HFFc6 (cell line): ENCODE measurements around the gene IGSF9B. TPM values are rescaled to one million over a fixed set of nuclear protein-coding genes. Genes with fewer than 3 reads are reported as not detected.

Experiments
- DNase-seq: peaks from one replicate; pipeline ENCODE4 v3.0.0-alpha.2; 2018
- H3K27ac Mint-ChIP-seq: 2 replicates; pipeline ENCODE4 v1.8.0; 2020; ENCODE audit warnings: mild to moderate bottlenecking, mixed read lengths
- H3K27me3 Mint-ChIP-seq: 2 replicates; pipeline ENCODE4 v1.8.0; 2021; ENCODE audit warnings: mild to moderate bottlenecking, moderate library complexity, mixed read lengths; ENCODE audit not compliant: insufficient read depth
- H3K36me3 Mint-ChIP-seq: 2 replicates; pipeline ENCODE4 v1.8.0; 2021; ENCODE audit warnings: low read depth, mixed read lengths
- H3K4me1 Mint-ChIP-seq: 2 replicates; pipeline ENCODE4 v1.8.0; 2020; ENCODE audit warnings: low read depth, mixed read lengths
- H3K4me3 Mint-ChIP-seq: 2 replicates; pipeline ENCODE4 v1.8.0; 2020; ENCODE audit warnings: mild to moderate bottlenecking, moderate library complexity, mixed read lengths
- H3K9me3 Mint-ChIP-seq: 2 replicates; pipeline ENCODE4 v1.8.0; 2020; ENCODE audit warnings: mild to moderate bottlenecking, mixed read lengths
- CTCF ChIP-seq: fragments of 200-600 bp; sonication (generic); IDR thresholded peaks from 2 replicates; pipeline ENCODE4 v1.5.0; 2021; ENCODE audit warnings: antibody characterized with exemption, mild to moderate bottlenecking
- total RNA-seq, 6 experiments: library from RNA; stranded (reverse); fragmentation: NEBNext Ultra II Directional; extraction: Animal tissue kit (Norgen Biotek cat#: 25700); gene quantifications; 2 replicates in 1 of 6; 3 replicates in 5 of 6; pipeline ENCODE4 v1.2.3, GENCODE V29; 2021

Gene IGSF9B
- total RNA-seq, 6 experiments from 2014 or later: not detected

- no peak for DNase-seq
- Mint-ChIP-seq H3K27me3 (peaks cover 3% of the 10 kb centered on the region), H3K4me1 (no peaks in the 10 kb centered on the region), H3K27ac (no peak overlapping the region), H3K4me3 (no peak overlapping the region), H3K36me3 (no peaks in the 10 kb centered on the region), H3K9me3 (peaks cover 11% of the 10 kb centered on the region; the same call in 1 of the 2 replicates)
- TF ChIP-seq CTCF: no peak
Observed at GRCh38 chr11:133906241-133906640, 50.5 kb downstream of the IGSF9B start.

DNA sequence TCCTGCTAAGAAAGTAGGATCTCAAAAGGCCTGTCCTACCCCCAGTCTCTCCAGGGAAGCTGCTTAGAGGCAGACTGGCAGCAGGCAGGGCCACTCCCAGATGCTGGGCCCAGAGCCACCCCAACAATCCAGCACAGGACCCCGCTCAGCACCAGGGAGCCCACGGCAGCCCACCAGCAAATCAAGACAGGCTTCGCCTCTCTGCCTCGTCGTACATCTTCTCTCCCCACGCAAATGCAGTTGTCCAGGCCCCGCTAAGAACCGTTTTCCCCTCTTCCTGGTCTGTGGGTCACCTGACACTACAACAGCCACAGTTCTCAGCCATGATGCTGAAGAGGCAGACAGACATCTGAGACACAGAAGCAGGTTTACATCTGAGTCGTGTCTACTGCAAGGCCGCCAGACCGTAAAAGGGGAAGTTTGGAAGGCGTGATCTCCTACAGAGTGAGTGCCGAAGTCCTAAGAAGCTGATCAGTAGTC is 51.1 kb downstream of the IGSF9B start:
- TF ChIP-seq CTCF: no peak
- Mint-ChIP-seq H3K36me3 (no peaks in the 10 kb centered on the region), H3K4me3 (no peak overlapping the region), H3K27me3 (peaks cover 2% of the 10 kb centered on the region), H3K4me1 (no peaks in the 10 kb centered on the region), H3K27ac (no peak overlapping the region), H3K9me3 (peaks cover 11% of the 10 kb centered on the region; the same call in 1 of the 2 replicates)
- DNase-seq: no peak

DNA sequence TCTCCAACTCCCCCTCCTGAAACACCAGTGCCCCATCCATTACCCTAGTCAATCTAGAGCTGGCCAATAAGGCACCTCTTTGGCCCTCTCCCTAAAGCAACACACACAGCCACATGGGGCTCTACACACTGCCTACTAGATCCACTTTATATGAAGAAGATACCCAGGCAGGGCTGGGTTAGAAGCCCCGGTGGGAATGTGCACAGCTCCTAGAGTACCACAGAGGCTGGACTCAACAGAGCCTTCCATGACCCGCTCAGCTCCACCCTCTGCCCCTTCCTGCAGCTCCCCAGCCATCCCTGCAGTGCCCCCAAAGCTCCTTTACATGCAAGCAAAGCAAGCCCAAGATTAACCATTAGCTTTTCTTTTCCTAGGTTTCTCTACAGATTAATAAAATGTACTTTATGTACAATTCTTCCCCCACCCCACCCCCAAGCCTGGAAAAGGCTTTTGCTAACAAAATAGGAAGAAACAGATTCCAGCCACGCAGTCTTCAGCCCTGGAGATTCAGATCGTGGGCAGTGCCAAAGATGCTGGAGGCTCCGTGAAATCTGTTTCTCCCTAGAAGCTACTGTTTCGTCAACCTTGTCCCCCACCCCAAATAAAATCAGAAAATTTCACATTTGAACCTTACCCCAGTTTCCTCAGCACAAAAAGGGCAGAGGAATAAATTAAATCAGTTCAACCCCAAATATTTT is 51.8 kb downstream of the IGSF9B start:
- no peak overlapping the region for H3K4me3 Mint-ChIP-seq
- no peaks in the 10 kb centered on the region for H3K36me3 Mint-ChIP-seq
- no peak for DNase-seq
- no peak overlapping the region for H3K27ac Mint-ChIP-seq
- peaks cover 2% of the 10 kb centered on the region for H3K27me3 Mint-ChIP-seq
- no peak for TF ChIP-seq CTCF
- H3K9me3 Mint-ChIP-seq: peaks cover 11% of the 10 kb centered on the region; the same call in 1 of the 2 replicates
- H3K4me1 Mint-ChIP-seq: no peaks in the 10 kb centered on the region

- no peak for DNase-seq
Observed at GRCh38 chr11:133903875-133904817, 52.6 kb downstream of the IGSF9B start.

More at GRCh38 chr11:133903875-133904817, 52.6 kb downstream of the IGSF9B start:
- no peak overlapping the region for H3K4me3 Mint-ChIP-seq
- H3K27me3 Mint-ChIP-seq: peaks cover 2% of the 10 kb centered on the region
- no peaks in the 10 kb centered on the region for H3K4me1 Mint-ChIP-seq
- H3K27ac Mint-ChIP-seq: no peak overlapping the region
- peaks cover 11% of the 10 kb centered on the region; the same call in 1 of the 2 replicates for H3K9me3 Mint-ChIP-seq
- no peak for TF ChIP-seq CTCF
- no peaks in the 10 kb centered on the region for H3K36me3 Mint-ChIP-seq
